Stimulated activated CD8-positive, alpha-beta memory T cell treated with anti-CD3 and anti-CD28 coated beads, Interleukin-12 subunit alpha, Interleukin-12 subunit beta, amount 100 ng/mL, for 4 hours (primary cell): ENCODE data around the gene GMPPB.
"Not testable (repeated sequence)": the region's sequence is repeated elsewhere in the genome, so short reads cannot be mapped to it uniquely, and the experiment has no call there.

Experiments
- DNase-seq: peaks from one replicate; pipeline ENCODE4 v3.0.0-alpha.2; 2020; ENCODE audit warnings: low read depth

GMPPB gene

GRCh38 chr3:49723628-49724551, at the start of gene GMPPB:
GMPPB (minus strand) TSS chr3:49723951; CDS start chr3:49723726, 225 bp downstream.
- peak; percentile 88 for DNase-seq

DNA sequence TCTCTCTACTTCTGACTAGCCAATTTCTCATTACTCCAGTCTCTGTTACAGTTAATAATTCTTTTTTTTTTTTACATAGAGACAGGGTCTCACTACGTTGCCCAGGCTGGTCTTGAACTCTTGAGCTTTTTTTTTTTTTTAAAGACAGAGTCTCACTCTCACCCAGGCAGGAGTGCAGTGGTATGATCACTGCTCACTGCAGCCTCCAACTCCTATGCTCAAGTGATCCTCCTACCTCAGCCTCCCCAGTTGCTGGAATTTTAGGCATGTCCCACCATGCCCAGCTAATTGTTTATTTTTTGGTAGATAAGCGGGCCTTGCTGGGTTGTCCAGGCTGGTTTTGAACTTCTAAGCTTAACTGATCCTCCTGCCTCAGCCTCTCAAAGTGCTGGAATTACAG, 49.0 kb upstream of the GMPPB start:
- no peak for DNase-seq

DNA sequence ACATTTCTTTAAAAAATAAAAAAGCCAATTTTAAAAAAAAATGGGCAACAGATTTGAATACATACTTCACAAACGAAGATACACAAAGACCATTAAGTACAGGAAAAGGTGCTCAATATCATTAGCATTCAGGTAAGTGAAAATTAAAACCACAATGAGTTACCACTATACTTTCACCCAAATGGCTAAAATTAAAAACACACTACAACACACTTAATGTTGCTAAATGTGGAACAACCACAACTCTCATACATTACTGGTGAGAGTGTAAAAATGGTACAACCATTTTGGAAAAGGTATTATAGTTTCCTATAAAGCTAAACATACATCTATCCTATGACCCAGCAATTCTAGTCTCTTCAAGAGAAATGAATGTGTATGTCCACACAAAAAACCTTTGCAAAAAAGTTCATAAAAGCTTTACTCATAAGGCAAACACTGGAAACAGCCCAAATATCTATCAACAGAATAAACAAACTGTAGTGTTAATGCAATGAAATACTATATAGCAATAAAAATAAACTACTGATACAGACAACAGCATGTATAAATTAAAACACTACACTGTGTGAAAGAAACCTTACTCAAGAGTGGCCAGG, 47.7 kb upstream of the GMPPB start:
- no peak for DNase-seq

GRCh38 chr3:49769926-49770325, 46.2 kb upstream of the GMPPB start:
- DNase-seq, result no peak

GRCh38 chr3:49769286-49769915, 45.6 kb upstream of the GMPPB start:
- DNase-seq, result no peak

DNA sequence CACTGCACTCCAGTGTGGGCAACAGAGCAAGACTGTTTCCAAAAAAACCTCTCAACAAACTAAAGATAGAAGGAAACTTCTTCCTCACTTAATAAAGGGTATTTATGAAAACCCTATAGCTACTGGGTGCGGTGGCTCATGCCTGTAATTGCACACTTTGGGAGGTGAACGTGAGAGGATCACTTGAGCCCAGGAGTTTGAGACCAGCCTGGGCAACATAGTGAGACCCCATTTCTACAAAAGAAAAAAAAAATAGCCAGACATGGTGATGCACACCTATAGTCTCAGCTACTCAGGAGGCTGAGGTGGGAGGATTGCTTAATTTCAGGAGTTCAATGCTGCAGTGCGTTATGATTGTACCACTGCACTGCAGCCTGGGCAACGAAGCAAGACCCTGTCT, 40.2 kb upstream of the GMPPB start:
- no peak for DNase-seq

DNA sequence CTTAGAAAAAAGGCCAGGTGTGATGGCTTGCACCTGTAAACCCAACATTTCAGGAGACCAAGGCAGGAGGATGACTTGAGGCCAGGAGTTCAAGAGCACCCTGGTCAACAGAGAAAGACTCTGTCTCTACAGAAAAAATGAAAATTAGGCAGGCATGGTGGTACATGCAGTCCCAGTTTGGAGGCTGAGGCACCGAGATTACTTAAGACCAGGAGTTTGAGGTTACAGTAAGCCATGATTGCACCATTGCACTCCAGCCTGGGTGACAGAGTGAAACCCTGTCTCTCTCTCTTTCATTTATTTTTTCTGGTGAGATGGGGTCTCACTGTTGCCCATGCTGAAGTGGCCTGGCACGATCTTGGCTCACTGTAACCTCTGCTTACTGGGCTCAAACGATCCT, 37.9 kb upstream of the GMPPB start:
- DNase-seq, result no peak

GRCh38 chr3:49759226-49759625, 35.5 kb upstream of the GMPPB start:
- no peak for DNase-seq

DNA sequence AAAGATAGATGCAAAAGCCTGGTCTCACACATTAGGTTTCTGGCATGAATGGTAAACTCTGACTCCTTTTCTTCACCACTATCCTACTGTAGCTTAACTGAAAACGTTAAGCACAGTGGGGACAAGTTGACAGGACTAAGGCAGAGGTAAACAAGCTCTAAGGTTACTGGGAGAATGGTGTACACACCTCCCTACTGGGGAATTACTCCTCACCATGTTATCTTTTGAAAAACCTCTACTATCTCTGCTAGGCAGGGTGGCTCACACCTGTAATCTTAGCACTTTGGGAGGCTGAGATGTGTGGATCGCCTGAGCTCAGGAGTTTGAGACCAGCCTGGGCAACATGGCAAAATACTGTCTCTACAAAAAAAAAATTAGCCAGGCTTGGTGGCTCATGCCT, 33.4 kb upstream of the GMPPB start:
- DNase-seq, result no peak

- DNase-seq, result no peak
Measured at GRCh38 chr3:49756036-49756435, 32.3 kb upstream of the GMPPB start.

DNA sequence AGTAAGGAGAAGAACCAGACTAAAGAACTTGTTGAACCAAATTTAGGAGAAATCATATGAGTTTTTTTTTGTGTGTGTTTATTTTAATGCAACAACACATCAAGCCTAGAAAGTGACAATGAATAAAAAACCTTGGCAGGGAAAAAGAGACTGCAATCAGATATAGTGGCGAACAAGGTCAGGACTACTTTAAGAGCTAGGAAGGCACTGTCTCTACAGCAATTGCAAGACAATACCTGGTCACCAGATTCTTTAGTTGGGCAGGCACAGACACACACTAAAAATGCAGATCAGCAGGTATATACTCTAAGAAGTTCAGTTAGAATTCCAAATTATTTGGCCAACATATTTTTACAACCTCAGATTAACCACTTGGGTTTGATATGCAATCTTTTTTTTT, 30.8 kb upstream of the GMPPB start:
- no peak for DNase-seq

- DNase-seq, result no peak
Measured at GRCh38 chr3:49751501-49751900, 27.8 kb upstream of the GMPPB start.

DNA sequence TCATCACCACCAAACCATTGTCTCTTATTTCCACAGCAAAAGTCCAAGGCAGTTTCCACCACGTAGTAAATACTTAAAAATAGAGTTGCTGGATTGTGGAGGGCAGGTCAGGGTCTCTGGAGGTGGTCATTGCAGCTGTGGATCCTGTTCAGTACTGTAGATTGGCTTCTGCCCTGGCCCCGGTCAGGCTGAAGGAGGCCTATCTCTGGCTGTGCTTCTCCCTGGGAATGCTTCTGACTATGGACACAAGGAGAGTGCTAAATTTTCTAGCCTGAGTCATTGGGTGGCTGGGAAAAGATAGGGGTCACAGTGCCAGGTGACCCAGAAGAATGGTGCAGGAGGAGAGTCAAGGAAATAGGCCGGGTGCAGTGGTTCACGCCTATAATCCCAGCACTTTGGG, 26.3 kb upstream of the GMPPB start:
- DNase-seq, result no peak

GRCh38 chr3:49748874-49749273, 25.1 kb upstream of the GMPPB start:
- DNase-seq, result not testable (repeated sequence)

DNA sequence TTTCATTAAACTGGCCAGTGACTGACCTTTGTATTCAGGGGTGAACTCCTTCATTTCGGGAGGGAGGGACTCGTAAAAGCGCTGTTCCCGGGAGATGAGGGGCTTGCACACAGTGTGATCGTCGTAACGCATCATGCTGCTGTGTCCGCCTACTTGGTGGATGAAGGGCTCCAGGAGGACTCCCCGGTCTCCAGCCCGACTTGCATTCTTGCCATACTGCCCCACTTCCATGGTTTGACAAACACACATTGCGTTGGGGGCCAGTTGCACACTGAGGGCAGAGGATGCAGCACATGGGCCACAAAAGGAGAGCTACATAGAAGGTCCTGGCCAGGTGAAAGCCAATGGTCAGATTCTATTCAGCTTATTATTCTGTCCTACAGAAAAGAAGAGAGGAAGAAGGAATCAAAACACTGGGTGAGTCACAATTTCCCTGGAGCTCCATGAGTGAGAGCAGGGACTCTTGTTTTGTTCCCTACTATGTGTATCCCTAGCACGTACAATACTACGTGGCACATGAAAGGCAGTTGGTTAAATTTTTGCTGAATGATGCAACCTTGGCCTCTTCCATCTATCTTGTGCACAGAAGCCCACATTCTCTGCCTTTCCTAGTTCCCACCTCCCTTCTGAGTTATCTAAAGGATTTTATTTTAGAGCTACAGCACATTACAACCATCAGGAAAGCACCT, 24.2 kb upstream of the GMPPB start:
- DNase-seq, result no peak

GRCh38 chr3:49745986-49746385, 22.2 kb upstream of the GMPPB start:
- DNase-seq, result no peak

GRCh38 chr3:49740427-49740826, 16.7 kb upstream of the GMPPB start:
- DNase-seq, result no peak

DNA sequence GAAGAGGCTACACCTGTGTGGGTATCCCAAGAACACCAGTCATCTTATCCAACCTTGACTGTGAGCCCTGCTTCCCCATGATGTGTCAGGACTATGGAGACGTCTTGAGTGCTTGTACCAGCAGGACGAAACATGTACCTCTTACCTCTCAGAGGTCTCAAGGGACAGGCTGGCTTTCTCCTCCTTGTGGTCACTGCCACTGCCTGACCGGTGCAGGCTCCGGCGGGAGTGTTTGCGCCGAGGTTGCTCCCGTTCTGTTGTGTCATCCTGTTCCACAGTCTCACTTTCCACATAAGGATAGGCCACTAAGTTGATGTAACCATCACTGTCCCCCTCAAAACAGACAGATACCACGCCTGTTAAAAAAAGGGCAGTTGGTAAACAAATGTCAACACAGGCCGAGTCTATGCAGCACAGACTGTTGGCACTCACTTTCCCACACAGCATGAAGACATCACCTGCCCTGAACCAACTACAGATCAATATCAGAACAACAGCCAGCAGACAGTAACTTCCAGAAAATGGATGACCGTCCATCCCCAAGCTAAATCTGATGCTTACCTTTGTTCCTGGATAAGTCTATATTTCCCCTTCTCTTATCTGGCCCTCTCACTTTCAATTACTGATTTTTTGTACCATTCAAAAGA, 14.4 kb upstream of the GMPPB start:
- no peak for DNase-seq

DNA sequence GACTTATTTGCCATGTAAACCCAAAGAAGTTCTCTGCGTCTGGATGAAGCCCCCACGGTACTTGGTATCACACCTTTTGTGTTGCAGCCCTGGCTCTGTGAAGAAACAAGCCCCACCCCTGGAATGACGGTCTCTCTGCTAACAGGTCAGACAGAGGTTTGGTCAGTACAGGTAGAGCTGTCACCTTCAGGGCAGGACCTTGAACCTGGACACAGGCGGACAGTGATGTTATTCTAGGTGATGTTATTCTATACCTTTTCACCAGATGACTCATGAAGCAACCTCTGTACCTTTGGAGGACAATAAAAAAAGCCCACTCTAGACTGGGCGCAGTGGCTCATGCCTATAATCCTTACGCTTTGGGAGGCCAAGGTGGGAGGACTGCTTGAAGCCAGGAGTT, 11.0 kb upstream of the GMPPB start:
- no peak for DNase-seq

GRCh38 chr3:49733551-49733950, 9.8 kb upstream of the GMPPB start:
- no peak for DNase-seq

DNA sequence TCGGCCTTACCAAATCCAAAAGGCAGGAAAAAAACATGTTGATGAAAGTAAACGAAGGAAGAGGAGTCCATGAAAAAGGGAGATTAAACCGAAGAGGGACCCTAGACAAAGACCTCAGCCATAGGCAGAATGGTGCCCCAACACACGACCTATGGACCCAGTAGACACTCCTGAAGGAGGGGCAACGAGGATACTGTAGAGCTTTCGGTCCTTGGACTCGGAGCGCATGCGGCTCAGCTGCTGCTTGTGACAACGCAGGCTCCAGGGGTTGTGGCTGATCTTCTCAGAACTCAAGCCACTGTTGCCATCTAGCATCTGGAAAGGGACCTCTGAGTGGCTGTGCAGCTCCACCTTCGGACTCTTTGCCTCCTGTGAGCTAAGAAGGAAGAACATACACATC, 8.8 kb upstream of the GMPPB start:
- no peak for DNase-seq

- no peak for DNase-seq
Measured at GRCh38 chr3:49729966-49730609, 6.3 kb upstream of the GMPPB start.
